Measurements from ENCODE around the gene TDRD9.

The TDRD9 gene

GRCh38 chr14:103969961-103970360 lies 41.7 kb downstream of the TDRD9 start:
- no peak for TF ChIP-seq TCF12 (IDR thresholded peaks at IDR 0.05; ENCODE audit: low read depth)
- TF ChIP-seq REST (IDR thresholded peaks at IDR 0.05; ENCODE audit: low read depth): no peak
- no peak for TF ChIP-seq TEAD4 (IDR thresholded peaks at IDR 0.05)

DNA sequence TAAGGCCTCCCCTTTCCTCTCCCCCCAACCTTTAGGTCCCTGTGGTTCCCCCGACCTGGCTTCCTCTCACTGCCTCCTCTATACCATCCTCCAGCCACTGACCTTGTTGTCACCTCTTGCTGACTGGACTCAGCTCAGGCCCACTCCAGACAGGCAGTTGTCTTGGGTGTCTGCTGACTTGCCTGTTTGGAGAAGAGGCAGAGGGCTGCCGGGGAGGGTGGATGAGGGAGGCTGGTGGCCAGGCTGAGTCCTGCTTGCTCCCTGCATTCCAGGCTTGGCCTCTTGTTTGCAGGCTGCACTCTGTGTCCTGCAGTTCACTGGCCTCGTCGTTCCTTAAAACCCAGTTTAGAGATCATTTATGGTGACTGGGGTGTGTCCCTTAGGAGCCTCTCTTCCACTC lies 45.1 kb downstream of the TDRD9 start:
- no peak for TF ChIP-seq RAD21 (IDR thresholded peaks at IDR 0.05; ENCODE audit: low read depth)
- no peak for TF ChIP-seq EP300 (IDR thresholded peaks at IDR 0.05; ENCODE audit: borderline replicate concordance)
- no peak for TF ChIP-seq CREB1 (IDR thresholded peaks at IDR 0.05; ENCODE audit: low read depth)
- TF ChIP-seq USF1 (IDR thresholded peaks at IDR 0.05): no peak
- no peak for TF ChIP-seq YY1 (IDR thresholded peaks at IDR 0.05; ENCODE audit: low read depth)
- no peak for TF ChIP-seq FOXM1 (IDR thresholded peaks at IDR 0.05; ENCODE audit: borderline replicate concordance, low read depth)
- no peak for TF ChIP-seq TEAD4 (IDR thresholded peaks at IDR 0.05)
- TF ChIP-seq, protein P1, sequence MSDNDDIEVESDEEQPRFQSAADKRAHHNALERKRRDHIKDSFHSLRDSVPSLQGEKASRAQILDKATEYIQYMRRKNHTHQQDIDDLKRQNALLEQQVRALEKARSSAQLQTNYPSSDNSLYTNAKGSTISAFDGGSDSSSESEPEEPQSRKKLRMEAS (IDR thresholded peaks at IDR 0.05): no peak

- TF ChIP-seq TEAD4 (IDR thresholded peaks at IDR 0.05) (no peak), CEBPB (IDR thresholded peaks at IDR 0.05) (no peak), USF1 (IDR thresholded peaks at IDR 0.05) (no peak), EP300 (IDR thresholded peaks at IDR 0.05; ENCODE audit: borderline replicate concordance) (no peak), ZBTB7A (IDR thresholded peaks at IDR 0.05; ENCODE audit: low read depth) (no peak)
- TF ChIP-seq, protein P1 (IDR thresholded peaks at IDR 0.05): no peak
These were observed 46.3 kb downstream of the TDRD9 start for GRCh38 chr14:103974575-103974974.

- peak; percentile 68 for TF ChIP-seq RAD21 (IDR thresholded peaks at IDR 0.05; ENCODE audit: low read depth)
These were observed 52.5 kb downstream of the TDRD9 start for GRCh38 chr14:103980623-103981238.

DNA sequence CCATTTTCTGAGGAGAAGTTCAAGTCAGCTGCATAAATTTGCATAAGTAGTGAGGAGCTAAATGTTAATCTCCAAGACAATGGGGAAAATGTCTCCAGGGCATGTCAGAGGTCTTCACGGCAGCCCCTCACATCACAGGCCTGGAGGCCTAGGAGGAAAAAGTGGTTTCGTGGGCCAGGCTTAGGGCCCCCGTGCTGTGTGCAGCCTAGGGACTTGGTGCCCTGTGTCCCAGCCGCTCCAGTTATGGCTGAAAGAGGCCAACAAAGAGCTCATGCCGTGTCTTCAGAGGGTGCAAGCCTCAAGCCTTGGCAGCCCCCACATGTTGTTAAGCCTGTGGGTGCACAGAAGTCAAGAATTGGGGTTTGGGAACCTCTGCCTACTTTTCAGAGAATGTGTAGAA lies 55.9 kb downstream of the TDRD9 start:
- TF ChIP-seq TCF12 (IDR thresholded peaks at IDR 0.05; ENCODE audit: low read depth): no peak
- TF ChIP-seq REST (IDR thresholded peaks at IDR 0.05; ENCODE audit: low read depth): no peak
- TF ChIP-seq EP300 (IDR thresholded peaks at IDR 0.05; ENCODE audit: borderline replicate concordance): no peak
- no peak for TF ChIP-seq TAF1 (IDR thresholded peaks at IDR 0.05; ENCODE audit: low read depth)
- TF ChIP-seq TEAD4 (IDR thresholded peaks at IDR 0.05): no peak
- TF ChIP-seq, protein P1 (IDR thresholded peaks at IDR 0.05): no peak
- TF ChIP-seq YY1 (IDR thresholded peaks at IDR 0.05; ENCODE audit: low read depth): no peak
- no peak for TF ChIP-seq ZBTB7A (IDR thresholded peaks at IDR 0.05; ENCODE audit: low read depth)
- no peak for TF ChIP-seq CREB1 (IDR thresholded peaks at IDR 0.05; ENCODE audit: low read depth)
- TF ChIP-seq EGR1 (IDR thresholded peaks at IDR 0.05): no peak
- TF ChIP-seq RAD21 (IDR thresholded peaks at IDR 0.05; ENCODE audit: low read depth): no peak
- TF ChIP-seq CEBPB (IDR thresholded peaks at IDR 0.05): no peak

DNA sequence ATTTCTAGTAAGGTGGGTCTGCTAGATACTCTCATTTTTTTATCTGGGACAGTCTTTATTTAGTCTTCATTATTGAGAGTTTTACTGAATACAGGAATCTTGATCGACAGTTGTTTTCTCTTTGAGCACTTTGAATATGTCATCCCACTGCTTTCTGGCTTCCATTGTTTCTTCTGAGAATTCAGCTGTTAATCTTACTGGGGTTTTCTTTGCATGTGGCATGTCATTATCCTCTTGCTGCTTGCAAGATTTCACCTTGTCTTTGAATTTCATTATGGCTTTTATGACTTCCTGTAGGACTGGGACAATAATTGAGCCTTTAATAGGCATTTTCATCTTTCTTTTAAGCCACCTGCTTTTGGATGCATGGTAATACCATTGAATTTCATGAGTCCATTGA lies 60.8 kb downstream of the TDRD9 start:
- TF ChIP-seq, protein P1 (IDR thresholded peaks at IDR 0.05): no peak
- no peak for TF ChIP-seq REST (IDR thresholded peaks at IDR 0.05; ENCODE audit: low read depth)
- no peak for TF ChIP-seq EGR1 (IDR thresholded peaks at IDR 0.05)
- TF ChIP-seq CREB1 (IDR thresholded peaks at IDR 0.05; ENCODE audit: low read depth): no peak
- TF ChIP-seq NFIC (IDR thresholded peaks at IDR 0.05): no peak
- TF ChIP-seq FOXM1 (IDR thresholded peaks at IDR 0.05; ENCODE audit: borderline replicate concordance, low read depth): no peak
- no peak for TF ChIP-seq TEAD4 (IDR thresholded peaks at IDR 0.05)
- no peak for TF ChIP-seq CEBPB (IDR thresholded peaks at IDR 0.05)
- TF ChIP-seq YY1 (IDR thresholded peaks at IDR 0.05; ENCODE audit: low read depth): no peak
- TF ChIP-seq ZBTB7A (IDR thresholded peaks at IDR 0.05; ENCODE audit: low read depth): no peak
- TF ChIP-seq EP300 (IDR thresholded peaks at IDR 0.05; ENCODE audit: borderline replicate concordance): no peak
- TF ChIP-seq RAD21 (IDR thresholded peaks at IDR 0.05; ENCODE audit: low read depth): no peak
